ENCODE measurements around the gene IRS4. TPM values are rescaled to one million over a fixed set of nuclear protein-coding genes. Genes with fewer than 3 reads are reported as not detected.

Gene IRS4
- total and polyA plus RNA-seq, 3 donors from 2014 or later: 0.29 to 0.55 (median 0.31) TPM

DNA sequence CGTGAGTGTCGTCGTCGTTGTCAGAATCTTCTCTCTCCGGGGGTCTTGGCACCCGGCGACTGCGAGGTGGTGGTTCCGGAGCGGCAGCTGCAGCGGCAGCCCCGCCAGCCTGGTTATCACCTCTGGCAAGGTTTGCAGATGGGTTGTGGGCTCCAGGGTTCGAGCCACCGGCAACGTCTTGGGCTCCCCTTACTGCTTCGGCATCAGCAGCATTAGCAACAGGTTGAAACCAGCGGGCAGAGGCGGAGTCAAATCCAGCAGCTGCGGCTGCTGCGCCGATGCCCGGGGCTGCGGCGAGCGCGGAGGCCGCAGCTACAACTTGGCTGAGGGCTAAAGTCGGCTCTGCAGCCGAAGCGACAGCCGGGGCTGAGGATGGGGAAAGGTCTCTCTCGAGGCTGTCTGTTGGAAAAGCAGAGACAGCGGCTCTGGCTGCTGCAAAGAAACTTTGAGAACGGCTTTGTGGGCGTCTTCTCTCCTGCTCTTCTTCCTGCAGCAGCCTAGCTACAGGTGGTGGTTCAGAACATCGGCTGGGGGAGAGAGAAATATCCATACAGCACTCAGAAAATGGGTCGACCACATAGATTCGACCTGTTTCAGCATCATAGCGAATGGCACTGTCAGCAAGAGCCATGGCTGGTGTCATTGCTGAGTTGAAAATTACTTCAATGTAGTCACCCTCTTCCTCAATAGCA is 3.6 kb downstream of the IRS4 start:
- H3K27me3 ChIP-seq: no peaks in the 10 kb centered on the region
- no peaks in the 10 kb centered on the region for H3K9me3 ChIP-seq
- H3K4me1 ChIP-seq: no peaks in the 10 kb centered on the region
- H3K36me3 ChIP-seq (ENCODE audit: low read depth, missing control alignments): no peaks in the 10 kb centered on the region
- 0 to 14% methylated on average over 1 to 23 of the region's 39 CpGs for WGBS, 2 donors
- intact Hi-C loops (cut with DNase I; ENCODE audit: low total_unique reads): no loop called here
- no peak overlapping the region for H3K4me3 ChIP-seq
- H3K27ac ChIP-seq: no peak overlapping the region
- no peak for DNase-seq
- TF ChIP-seq, protein P1, sequence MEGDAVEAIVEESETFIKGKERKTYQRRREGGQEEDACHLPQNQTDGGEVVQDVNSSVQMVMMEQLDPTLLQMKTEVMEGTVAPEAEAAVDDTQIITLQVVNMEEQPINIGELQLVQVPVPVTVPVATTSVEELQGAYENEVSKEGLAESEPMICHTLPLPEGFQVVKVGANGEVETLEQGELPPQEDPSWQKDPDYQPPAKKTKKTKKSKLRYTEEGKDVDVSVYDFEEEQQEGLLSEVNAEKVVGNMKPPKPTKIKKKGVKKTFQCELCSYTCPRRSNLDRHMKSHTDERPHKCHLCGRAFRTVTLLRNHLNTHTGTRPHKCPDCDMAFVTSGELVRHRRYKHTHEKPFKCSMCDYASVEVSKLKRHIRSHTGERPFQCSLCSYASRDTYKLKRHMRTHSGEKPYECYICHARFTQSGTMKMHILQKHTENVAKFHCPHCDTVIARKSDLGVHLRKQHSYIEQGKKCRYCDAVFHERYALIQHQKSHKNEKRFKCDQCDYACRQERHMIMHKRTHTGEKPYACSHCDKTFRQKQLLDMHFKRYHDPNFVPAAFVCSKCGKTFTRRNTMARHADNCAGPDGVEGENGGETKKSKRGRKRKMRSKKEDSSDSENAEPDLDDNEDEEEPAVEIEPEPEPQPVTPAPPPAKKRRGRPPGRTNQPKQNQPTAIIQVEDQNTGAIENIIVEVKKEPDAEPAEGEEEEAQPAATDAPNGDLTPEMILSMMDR (IDR thresholded peaks at IDR 0.05): no peak
- TF ChIP-seq POLR2A (IDR thresholded peaks at IDR 0.05): no peak

DNA sequence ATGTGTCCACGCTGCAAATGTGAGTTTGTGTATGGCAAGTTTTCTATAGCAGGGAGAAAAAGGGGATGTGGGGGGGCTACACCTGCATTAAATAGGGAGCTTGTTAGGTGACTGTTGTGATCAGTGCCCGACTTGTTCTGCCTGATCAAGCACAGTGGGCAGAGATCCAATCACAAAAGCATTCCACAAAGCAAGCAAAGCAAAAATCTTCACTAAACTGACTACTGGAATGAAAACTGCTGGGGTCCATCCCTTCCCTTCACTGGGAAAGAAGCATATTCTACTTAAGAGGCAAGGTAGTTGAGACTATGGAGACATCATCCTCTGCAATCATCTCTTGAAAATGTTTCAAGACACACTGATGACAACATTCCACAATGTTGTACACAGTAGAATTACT is 5.2 kb downstream of the IRS4 start:
- Histone ChIP-seq H3K27me3 (no peaks in the 10 kb centered on the region), H3K36me3 (ENCODE audit: low read depth, missing control alignments) (no peaks in the 10 kb centered on the region), H3K4me1 (no peaks in the 10 kb centered on the region), H3K9me3 (no peaks in the 10 kb centered on the region), H3K27ac (no peak overlapping the region), H3K4me3 (no peak overlapping the region)
- TF ChIP-seq, protein P1 (IDR thresholded peaks at IDR 0.05): no peak
- TF ChIP-seq POLR2A (IDR thresholded peaks at IDR 0.05): no peak
- DNase-seq: no peak
- WGBS, 2 donors: 61 to 66% methylated on average over 2 of the region's 2 CpGs
- intact Hi-C loops (cut with DNase I; ENCODE audit: low total_unique reads): no loop called here

DNA sequence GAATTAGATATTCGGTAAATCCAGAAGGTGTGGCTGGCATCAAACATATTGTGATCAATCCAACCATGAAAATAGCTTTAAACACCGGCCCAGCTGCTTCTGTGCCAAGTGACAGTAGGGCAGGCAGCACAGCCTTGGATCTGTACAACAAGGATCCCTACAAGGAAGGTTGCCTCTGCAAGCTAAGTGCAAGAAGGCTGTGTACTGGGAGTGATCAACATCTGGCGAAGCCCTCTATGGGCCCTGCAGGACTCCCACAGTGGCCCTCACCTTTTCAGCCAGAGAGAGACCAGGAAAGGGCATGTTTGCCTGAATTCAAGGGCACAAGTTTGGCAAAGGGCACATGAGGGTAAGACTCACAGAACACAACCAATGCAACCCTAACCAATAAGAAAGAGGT is 9.6 kb downstream of the IRS4 start:
- no peaks in the 10 kb centered on the region for H3K4me1 ChIP-seq
- H3K36me3 ChIP-seq (ENCODE audit: low read depth, missing control alignments): no peaks in the 10 kb centered on the region
- 81 to 88% methylated on average over 3 of the region's 3 CpGs for WGBS, 2 donors
- no peak overlapping the region for H3K27ac ChIP-seq
- no peaks in the 10 kb centered on the region for H3K27me3 ChIP-seq
- DNase-seq: no peak
- H3K4me3 ChIP-seq: no peak overlapping the region
- intact Hi-C loops (cut with DNase I; ENCODE audit: low total_unique reads): no loop called here
- H3K9me3 ChIP-seq: no peaks in the 10 kb centered on the region
- TF ChIP-seq POLR2A (IDR thresholded peaks at IDR 0.05): no peak
- TF ChIP-seq, protein P1 (IDR thresholded peaks at IDR 0.05): no peak

DNA sequence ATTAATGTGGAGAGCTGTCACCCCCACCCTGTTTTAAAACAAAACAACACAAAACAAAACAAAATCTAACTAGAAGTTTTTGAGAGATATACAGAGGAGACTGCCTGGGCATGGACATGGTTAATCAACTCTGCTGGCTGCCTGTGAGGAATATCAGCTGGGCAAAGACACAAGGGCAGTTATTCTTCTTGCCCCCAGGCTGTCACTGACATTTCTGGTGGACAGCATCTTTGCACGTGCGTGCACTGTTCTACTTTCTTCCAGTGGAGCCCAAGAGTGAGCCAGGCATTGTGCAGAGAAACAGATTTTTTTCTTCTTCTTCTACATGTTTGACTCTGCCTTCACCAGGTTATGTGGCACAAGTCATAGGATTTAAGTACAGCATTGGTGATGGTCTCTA is 13.8 kb downstream of the IRS4 start:
- no peak overlapping the region for H3K27ac ChIP-seq
- no peak for DNase-seq
- H3K9me3 ChIP-seq: no peaks in the 10 kb centered on the region
- no peak overlapping the region for H3K4me3 ChIP-seq
- TF ChIP-seq, protein P1 (IDR thresholded peaks at IDR 0.05): no peak
- no peak for TF ChIP-seq POLR2A (IDR thresholded peaks at IDR 0.05)
- H3K27me3 ChIP-seq: no peaks in the 10 kb centered on the region
- intact Hi-C loops (cut with DNase I; ENCODE audit: low total_unique reads): no loop called here
- H3K36me3 ChIP-seq (ENCODE audit: low read depth, missing control alignments): no peaks in the 10 kb centered on the region
- 63% methylated on average over 2 of the region's 2 CpGs for WGBS, 2 donors
- H3K4me1 ChIP-seq: no peaks in the 10 kb centered on the region

DNA sequence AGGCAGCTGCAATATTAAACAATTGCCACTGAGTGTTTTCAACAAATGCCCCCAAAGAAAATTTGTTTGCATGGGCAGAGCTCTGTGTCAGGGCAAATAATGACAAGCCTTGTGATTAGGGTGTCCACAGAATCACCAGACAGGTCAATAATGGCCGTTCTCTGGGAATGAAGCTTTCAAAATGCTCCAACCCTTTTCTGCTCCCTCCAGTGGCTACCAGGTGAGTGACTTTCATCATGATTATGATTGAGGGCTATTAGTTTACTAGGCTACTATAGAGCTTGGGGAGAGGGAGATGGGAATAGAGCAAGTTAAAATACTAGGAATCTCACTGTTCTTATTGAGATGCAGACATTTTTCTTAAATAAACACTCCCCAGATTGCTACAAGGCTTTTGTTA is 23.5 kb downstream of the IRS4 start:
- DNase-seq: no peak
- no peaks in the 10 kb centered on the region for H3K36me3 ChIP-seq (ENCODE audit: low read depth, missing control alignments)
- no peak overlapping the region for H3K27ac ChIP-seq
- intact Hi-C loops (cut with DNase I; ENCODE audit: low total_unique reads): no loop called here
- no peaks in the 10 kb centered on the region for H3K27me3 ChIP-seq
- TF ChIP-seq, protein P1 (IDR thresholded peaks at IDR 0.05): no peak
- no peak for TF ChIP-seq POLR2A (IDR thresholded peaks at IDR 0.05)
- WGBS, 2 donors: 83% methylated on average over 1 of the region's 1 CpG; no CpG with 5 or more reads in 1 of the 2 donors
- H3K9me3 ChIP-seq: no peaks in the 10 kb centered on the region
- no peak overlapping the region for H3K4me3 ChIP-seq
- no peaks in the 10 kb centered on the region for H3K4me1 ChIP-seq
